ENCODE data around the gene CSH2. TPM values are rescaled to one million over a fixed set of nuclear protein-coding genes. Genes with fewer than 3 reads are reported as not detected.
A peak's percentile ranks its signal among the peaks of the same experiment; 100 is the strongest.
"Not testable (repeated sequence)": the region's sequence is repeated elsewhere in the genome, so short reads cannot be mapped to it uniquely, and the experiment has no call there.

Gene CSH2
- total RNA-seq, 1 experiment from 2014 or later, result not detected

- no peak overlapping the region for H3K27ac Mint-ChIP-seq
- no peak overlapping the region for H4K91ac ChIP-seq (ENCODE audit: insufficient read length, low read depth, low read length)
- no peak overlapping the region for H3K56ac ChIP-seq (ENCODE audit: insufficient read length, low read depth, low read length)
- H3K9me3 Mint-ChIP-seq, result peaks cover 8 to 12% of the 10 kb centered on the region in 2 experiments
- peaks cover 4% of the 10 kb centered on the region; the same call in 1 of the 2 replicates for H3K27me3 ChIP-seq (ENCODE audit: insufficient read depth, low read length)
- H3K23ac ChIP-seq (ENCODE audit: insufficient read length, low read depth, low read length), result no peak overlapping the region
- H3T11ph ChIP-seq (ENCODE audit: low read length), result no peak overlapping the region
- H3K79me2 ChIP-seq (ENCODE audit: insufficient read depth, low read length), result peaks cover 3% of the 10 kb centered on the region; the same call in 1 of the 2 replicates
- H3K4me2 ChIP-seq (ENCODE audit: insufficient read depth, insufficient read length, low read length), result peak overlapping the region; percentile 40
- TF ChIP-seq, protein P1, sequence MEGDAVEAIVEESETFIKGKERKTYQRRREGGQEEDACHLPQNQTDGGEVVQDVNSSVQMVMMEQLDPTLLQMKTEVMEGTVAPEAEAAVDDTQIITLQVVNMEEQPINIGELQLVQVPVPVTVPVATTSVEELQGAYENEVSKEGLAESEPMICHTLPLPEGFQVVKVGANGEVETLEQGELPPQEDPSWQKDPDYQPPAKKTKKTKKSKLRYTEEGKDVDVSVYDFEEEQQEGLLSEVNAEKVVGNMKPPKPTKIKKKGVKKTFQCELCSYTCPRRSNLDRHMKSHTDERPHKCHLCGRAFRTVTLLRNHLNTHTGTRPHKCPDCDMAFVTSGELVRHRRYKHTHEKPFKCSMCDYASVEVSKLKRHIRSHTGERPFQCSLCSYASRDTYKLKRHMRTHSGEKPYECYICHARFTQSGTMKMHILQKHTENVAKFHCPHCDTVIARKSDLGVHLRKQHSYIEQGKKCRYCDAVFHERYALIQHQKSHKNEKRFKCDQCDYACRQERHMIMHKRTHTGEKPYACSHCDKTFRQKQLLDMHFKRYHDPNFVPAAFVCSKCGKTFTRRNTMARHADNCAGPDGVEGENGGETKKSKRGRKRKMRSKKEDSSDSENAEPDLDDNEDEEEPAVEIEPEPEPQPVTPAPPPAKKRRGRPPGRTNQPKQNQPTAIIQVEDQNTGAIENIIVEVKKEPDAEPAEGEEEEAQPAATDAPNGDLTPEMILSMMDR (conservative IDR thresholded peaks at IDR 0.05), result no peak
- no peaks in the 10 kb centered on the region for H4K20me1 ChIP-seq (ENCODE audit: control insufficient read depth, insufficient read depth, insufficient read length)
- no peak overlapping the region for H2AFZ ChIP-seq (ENCODE audit: low read length)
- no peak overlapping the region for H4K8ac ChIP-seq (replicated peaks; ENCODE audit: insufficient read length, low read depth, low read length)
- peaks cover 0 to 12% (median 3%) of the 10 kb centered on the region in 3 experiments; a peak in 4 of 7 replicates for H3K36me3 Mint-ChIP-seq (ENCODE audit: insufficient read depth in 1 of 3, low read depth in 3 of 3)
- peak overlapping the region; percentile 77 to 83 for H3K4me3 Mint-ChIP-seq
- no peak overlapping the region for H3K9ac ChIP-seq (ENCODE audit: extremely low read depth, insufficient read length, low read length)
- H4K5ac ChIP-seq (ENCODE audit: insufficient read length, low read depth, low read length), result no peak overlapping the region
- H2BK12ac ChIP-seq (ENCODE audit: insufficient read length, low read depth, low read length), result no peak overlapping the region
- H3K27me3 Mint-ChIP-seq (ENCODE audit: low read depth), result peaks cover 38% of the 10 kb centered on the region
- H2BK5ac ChIP-seq (ENCODE audit: insufficient read length, low read length), result no peak overlapping the region
- no peak overlapping the region for H3K4ac ChIP-seq (ENCODE audit: low read depth, low read length)
- H2BK20ac ChIP-seq (ENCODE audit: low read depth, low read length, poor library complexity, severe bottlenecking), result no peak overlapping the region
- DNase-seq, result no peak
- H3K23me2 ChIP-seq (ENCODE audit: insufficient read length, low read depth, low read length, poor library complexity, severe bottlenecking), result peaks cover 10% of the 10 kb centered on the region
- H2BK15ac ChIP-seq (ENCODE audit: low read depth, low read length), result no peak overlapping the region
- H3K4me1 Mint-ChIP-seq, result peaks cover 18 to 27% of the 10 kb centered on the region in 2 experiments
- no peaks in the 10 kb centered on the region; the same call in 1 of the 2 replicates for H3K4me1 ChIP-seq (ENCODE audit: insufficient read depth, low read length)
- no peaks in the 10 kb centered on the region for H3K9me3 ChIP-seq (ENCODE audit: control insufficient read depth, low read depth, low read length)
- H3K14ac ChIP-seq (ENCODE audit: insufficient read depth, low read length), result no peak overlapping the region
- no peak overlapping the region for H2AK5ac ChIP-seq (ENCODE audit: insufficient read length, low read length)
- H3K27ac ChIP-seq (ENCODE audit: insufficient read length, low read depth, low read length), result no peak overlapping the region
- no peak overlapping the region for H3K18ac ChIP-seq (ENCODE audit: insufficient read length, low read depth, low read length)
- WGBS (ENCODE audit: extremely low coverage, insufficient read length, low lambda C conversion rate), result no CpG with 5 or more reads among the region's 9 CpGs
- H3K79me1 ChIP-seq (ENCODE audit: insufficient read depth, low read depth, low read length, poor library complexity, severe bottlenecking), result no peaks in the 10 kb centered on the region
- no peak overlapping the region for H2BK120ac ChIP-seq (ENCODE audit: low read depth, low read length, poor library complexity, severe bottlenecking)
Observed at GRCh38 chr17:63843910-63844677, 29.4 kb downstream of the CSH2 start.

- H3K9ac ChIP-seq (ENCODE audit: extremely low read depth, insufficient read length, low read length); H2AFZ ChIP-seq (ENCODE audit: low read length); H3K4me1 ChIP-seq (ENCODE audit: insufficient read depth, low read length); H3K56ac ChIP-seq (ENCODE audit: insufficient read length, low read depth, low read length); H2BK5ac ChIP-seq (ENCODE audit: insufficient read length, low read length); H4K5ac ChIP-seq (ENCODE audit: insufficient read length, low read depth, low read length); H3K27ac ChIP-seq (ENCODE audit: insufficient read length, low read depth, low read length); H2BK15ac ChIP-seq (ENCODE audit: low read depth, low read length); H2BK12ac ChIP-seq (ENCODE audit: insufficient read length, low read depth, low read length); H2AK5ac ChIP-seq (ENCODE audit: insufficient read length, low read length); H3K14ac ChIP-seq (ENCODE audit: insufficient read depth, low read length); H3K9me3 ChIP-seq (ENCODE audit: control insufficient read depth, low read depth, low read length); H3K79me1 ChIP-seq (ENCODE audit: insufficient read depth, low read depth, low read length, poor library complexity, severe bottlenecking); H2BK20ac ChIP-seq (ENCODE audit: low read depth, low read length, poor library complexity, severe bottlenecking); H4K91ac ChIP-seq (ENCODE audit: insufficient read length, low read depth, low read length); H3K27me3 ChIP-seq (ENCODE audit: insufficient read depth, low read length); H3K9me3 Mint-ChIP-seq; H2BK120ac ChIP-seq (ENCODE audit: low read depth, low read length, poor library complexity, severe bottlenecking); H3K4ac ChIP-seq (ENCODE audit: low read depth, low read length); H4K20me1 ChIP-seq (ENCODE audit: control insufficient read depth, insufficient read depth, insufficient read length); H3K23me2 ChIP-seq (ENCODE audit: insufficient read length, low read depth, low read length, poor library complexity, severe bottlenecking); H3K23ac ChIP-seq (ENCODE audit: insufficient read length, low read depth, low read length); H3T11ph ChIP-seq (ENCODE audit: low read length); H3K79me2 ChIP-seq (ENCODE audit: insufficient read depth, low read length); DNase-seq; H4K8ac ChIP-seq (replicated peaks; ENCODE audit: insufficient read length, low read depth, low read length); H3K18ac ChIP-seq (ENCODE audit: insufficient read length, low read depth, low read length): not testable (repeated sequence)
- H3K4me2 ChIP-seq (ENCODE audit: insufficient read depth, insufficient read length, low read length), result peak overlapping the region; percentile 40
- Mint-ChIP-seq H3K27me3 (ENCODE audit: low read depth) (peaks cover 32% of the 10 kb centered on the region), H3K36me3 (ENCODE audit: insufficient read depth in 1 of 3, low read depth in 3 of 3) (peaks cover 0 to 12% (median 3%) of the 10 kb centered on the region in 3 experiments; a peak in 4 of 7 replicates), H3K4me1 (peaks cover 22 to 33% of the 10 kb centered on the region in 2 experiments), H3K4me3 (peak overlapping the region; percentile 77 to 83), H3K27ac (peak overlapping the region in 2 of 3 experiments; percentile 53 to 78; a peak in 1 of 7 replicates)
- no CpG with 5 or more reads among the region's 19 CpGs for WGBS (ENCODE audit: extremely low coverage, insufficient read length, low lambda C conversion rate)
Observed at GRCh38 chr17:63843387-63843888, 30.0 kb downstream of the CSH2 start.

Measured in H9 (cell line).